SJSA1 (cell line): ENCODE data around the gene SNTG2. TPM values are rescaled to one million over a fixed set of nuclear protein-coding genes. Genes with fewer than 3 reads are reported as not detected.
A peak's percentile ranks its signal among the peaks of the same experiment; 100 is the strongest.

ENCODE experiments used
- DNase-seq, 2 experiments: peaks; one replicate each; pipeline ENCODE4 v3.0.0-alpha.2; 2015 to 2020; ENCODE audit warnings: low spot score in 2 of 2, low read depth in 1 of 2
- H3K27ac ChIP-seq: fragments of 250-450 bp; sonication (Bioruptor Pico); 2 replicates; pipeline ENCODE4 v1.5.1; 2020; ENCODE audit warnings: mild to moderate bottlenecking, moderate library complexity
- H3K27me3 ChIP-seq: fragments of 250-450 bp; sonication (Bioruptor Pico); replicated peaks from 2 replicates; pipeline ENCODE4 v1.5.1; 2020; ENCODE audit warnings: mild to moderate bottlenecking, moderate library complexity
- H3K36me3 ChIP-seq: fragments of 250-450 bp; sonication (Bioruptor Pico); 2 replicates; pipeline ENCODE4 v1.5.1; 2020; ENCODE audit warnings: mild to moderate bottlenecking
- H3K4me1 ChIP-seq: fragments of 250-450 bp; sonication (Bioruptor Pico); replicated peaks from 2 replicates; pipeline ENCODE4 v1.6.1; 2021; ENCODE audit warnings: mild to moderate bottlenecking
- H3K4me3 ChIP-seq: fragments of 250-450 bp; sonication (Bioruptor Pico); 2 replicates; pipeline ENCODE4 v1.5.1; 2020; ENCODE audit warnings: mild to moderate bottlenecking
- H3K9me3 ChIP-seq: fragments of 250-450 bp; sonication (Bioruptor Pico); replicated peaks from 2 replicates; pipeline ENCODE4 v1.5.1; 2020; ENCODE audit warnings: mild to moderate bottlenecking
- total RNA-seq: library from RNA; depleted of rRNA; stranded (reverse); fragments of >200 nt; shearing (Covaris generic); gene quantifications from 2 replicates; pipeline ENCODE4 v1.2.3, GENCODE V29; 2014

The SNTG2 gene
- total RNA-seq, 1 experiment from 2014 or later, result 8.7 TPM

DNA sequence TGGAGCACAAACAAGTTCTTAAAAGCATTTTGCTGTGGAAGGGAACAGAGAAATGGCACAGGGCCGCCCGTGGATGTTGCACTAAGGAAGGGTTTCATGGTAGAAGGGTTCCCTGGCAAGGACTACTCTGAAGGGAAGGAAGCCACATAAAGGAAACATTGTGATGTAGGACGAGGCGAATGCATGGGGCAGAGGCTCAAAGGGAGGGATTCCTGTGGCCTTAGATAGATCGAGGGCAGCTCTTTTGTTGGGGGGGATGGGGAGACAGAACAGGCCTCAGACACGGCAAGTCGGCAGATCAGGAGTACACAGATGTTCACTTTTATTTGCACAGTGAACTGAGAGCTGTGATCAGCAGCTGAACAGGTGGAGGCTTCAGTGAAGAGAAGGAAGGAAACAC, 205.4 kb downstream of the SNTG2 start:
- Histone ChIP-seq H3K27ac (no peak overlapping the region), H3K36me3 (no peaks in the 10 kb centered on the region), H3K9me3 (no peaks in the 10 kb centered on the region; the same call in 1 of the 2 replicates), H3K4me3 (no peak overlapping the region), H3K4me1 (no peaks in the 10 kb centered on the region), H3K27me3 (no peaks in the 10 kb centered on the region)
- DNase-seq, result no peak

DNA sequence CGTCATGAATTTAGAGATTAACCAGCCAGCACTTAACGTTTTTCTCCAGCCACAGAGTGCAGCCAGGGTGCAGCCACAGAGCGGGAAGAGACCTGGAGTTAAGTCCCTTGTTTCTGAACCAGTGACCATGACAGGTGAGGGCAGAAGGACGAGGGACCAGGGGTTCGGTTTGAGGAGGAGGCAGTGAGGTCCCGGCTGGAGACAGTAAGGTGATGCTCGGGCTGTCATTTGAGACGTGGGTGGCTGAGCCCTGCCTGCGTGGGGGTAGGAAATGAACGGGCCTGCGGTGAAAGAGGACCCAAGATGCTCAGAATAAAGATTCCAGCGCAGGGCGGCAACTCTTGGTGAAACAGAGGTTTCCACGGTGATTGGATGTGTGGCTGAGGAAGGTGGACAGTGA, 205.9 kb downstream of the SNTG2 start:
- no peaks in the 10 kb centered on the region for H3K36me3 ChIP-seq
- no peak overlapping the region for H3K4me3 ChIP-seq
- H3K4me1 ChIP-seq, result no peaks in the 10 kb centered on the region
- no peaks in the 10 kb centered on the region for H3K27me3 ChIP-seq
- DNase-seq, result no peak
- H3K27ac ChIP-seq, result no peak overlapping the region
- H3K9me3 ChIP-seq, result no peaks in the 10 kb centered on the region; the same call in 1 of the 2 replicates

DNA sequence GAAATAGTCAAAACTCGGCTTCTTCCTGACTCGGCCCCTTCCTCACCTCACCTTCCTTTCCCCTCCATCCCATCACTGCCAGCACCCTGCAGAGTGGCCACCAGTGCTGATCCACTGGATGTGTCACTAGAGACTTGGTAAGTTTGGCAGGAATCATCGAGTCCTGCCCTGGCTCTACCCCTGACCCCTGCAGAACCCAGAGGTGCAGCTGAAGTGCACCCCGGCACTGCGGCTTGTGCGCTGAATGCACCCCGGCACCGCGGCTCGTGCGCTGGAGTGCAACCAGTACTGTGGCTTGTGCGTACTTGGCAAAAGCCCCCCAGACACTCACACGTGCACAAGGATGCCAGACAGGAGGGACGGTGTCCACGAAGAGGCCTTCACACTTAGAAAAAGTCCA, 206.5 kb downstream of the SNTG2 start:
- H3K4me3 ChIP-seq, result no peak overlapping the region

DNA sequence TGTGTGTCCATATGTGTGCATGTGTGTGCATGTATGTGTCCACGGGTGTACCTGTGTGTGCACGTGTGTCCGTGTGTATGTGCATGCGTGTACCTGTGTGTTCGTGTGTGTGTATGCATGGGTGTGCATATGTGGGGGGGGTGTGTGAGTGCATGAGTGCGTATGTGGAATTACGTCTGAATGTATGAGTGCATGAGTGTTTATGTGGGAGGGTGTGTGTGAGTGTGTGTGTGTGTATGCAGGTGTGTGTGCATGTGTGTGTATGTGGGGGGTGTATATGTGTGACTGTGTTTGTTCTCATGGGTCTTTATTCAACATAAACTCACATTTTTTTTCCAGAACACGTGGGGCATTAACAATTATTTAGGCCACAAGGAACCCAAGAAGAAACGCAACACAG, 208.4 kb downstream of the SNTG2 start:
- Histone ChIP-seq H3K36me3 (no peaks in the 10 kb centered on the region), H3K27me3 (no peaks in the 10 kb centered on the region), H3K4me3 (no peak overlapping the region), H3K4me1 (peaks cover 4% of the 10 kb centered on the region; the same call in 1 of the 2 replicates), H3K27ac (no peak overlapping the region), H3K9me3 (no peaks in the 10 kb centered on the region; the same call in 1 of the 2 replicates)
- DNase-seq, result no peak

More for the DNA sequence above, 206.5 kb downstream of the SNTG2 start:
- H3K36me3 ChIP-seq, result no peaks in the 10 kb centered on the region
- H3K4me1 ChIP-seq, result no peaks in the 10 kb centered on the region
- H3K27me3 ChIP-seq, result no peaks in the 10 kb centered on the region
- no peak for DNase-seq
- H3K27ac ChIP-seq, result no peak overlapping the region
- H3K9me3 ChIP-seq, result no peaks in the 10 kb centered on the region; the same call in 1 of the 2 replicates

DNA sequence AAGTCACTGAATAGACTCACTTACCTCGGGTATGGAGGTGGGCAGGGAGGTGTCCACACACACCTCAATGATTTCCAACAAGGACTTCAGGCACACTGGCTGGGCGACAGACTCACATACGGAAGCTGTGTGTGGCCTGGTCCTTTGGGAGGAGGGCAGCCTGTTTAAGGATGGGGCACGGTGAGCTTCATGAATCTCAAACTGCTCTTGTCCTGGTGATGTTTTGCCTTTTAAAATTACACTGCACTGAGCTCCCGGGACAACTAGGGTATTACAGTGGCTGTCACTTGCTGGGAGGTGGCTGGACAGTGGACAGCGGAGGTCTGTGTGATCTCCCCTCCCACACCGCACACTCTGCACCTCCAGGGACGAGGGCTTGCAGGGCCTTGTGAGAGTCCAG, 211.6 kb downstream of the SNTG2 start:
- no peaks in the 10 kb centered on the region for H3K9me3 ChIP-seq
- DNase-seq, result no peak

DNA sequence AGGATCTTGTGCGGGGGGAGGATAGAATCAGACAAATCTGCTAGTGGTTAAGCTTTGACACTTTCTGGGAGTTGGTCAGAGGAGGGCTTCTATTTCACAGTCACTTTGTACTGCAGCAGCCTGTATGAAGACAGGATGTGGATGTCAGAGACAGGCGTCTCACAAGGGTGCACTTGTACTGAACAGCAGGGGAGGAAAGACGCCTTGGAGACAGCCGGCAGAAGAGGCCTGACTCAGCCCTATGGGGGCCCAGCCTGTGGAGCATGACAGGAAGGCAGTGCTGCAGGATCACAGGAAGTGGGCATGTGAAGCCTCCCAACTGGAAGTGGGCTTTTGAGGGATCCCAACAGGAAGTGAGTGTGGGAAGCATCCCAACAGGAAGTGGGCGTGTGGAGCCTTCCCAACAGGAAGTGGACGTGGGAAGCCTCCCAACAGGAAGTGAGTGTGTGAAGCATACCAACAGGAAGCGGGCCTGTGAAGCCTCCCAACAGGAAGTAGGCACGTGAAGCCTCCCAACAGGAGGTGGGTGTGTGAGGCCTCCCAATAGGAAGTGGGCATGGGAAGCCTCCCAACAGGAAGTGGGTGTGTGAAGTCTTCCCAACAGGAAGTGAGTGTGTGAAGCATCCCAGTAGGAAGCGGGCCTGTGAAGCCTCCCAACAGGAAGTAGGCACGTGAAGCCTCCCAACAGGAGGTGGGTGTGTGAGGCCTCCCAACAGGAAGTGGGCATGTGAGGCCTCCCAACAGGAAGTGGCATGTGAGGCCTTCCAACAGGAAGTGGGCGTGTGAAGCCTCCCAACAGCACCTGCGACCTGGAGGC, 212.3 kb downstream of the SNTG2 start:
- no peaks in the 10 kb centered on the region for H3K9me3 ChIP-seq
- DNase-seq, result peak; percentile 10 to 59
- H3K4me3 ChIP-seq, result no peak overlapping the region
- peaks cover 4% of the 10 kb centered on the region; the same call in 1 of the 2 replicates for H3K4me1 ChIP-seq
- H3K27me3 ChIP-seq, result no peaks in the 10 kb centered on the region
- H3K27ac ChIP-seq, result no peak overlapping the region
- H3K36me3 ChIP-seq, result no peaks in the 10 kb centered on the region; the same call in 1 of the 2 replicates

More for the DNA sequence above, 211.6 kb downstream of the SNTG2 start:
- H3K4me3 ChIP-seq, result no peak overlapping the region
- no peaks in the 10 kb centered on the region; the same call in 1 of the 2 replicates for H3K36me3 ChIP-seq
- H3K4me1 ChIP-seq, result peaks cover 4% of the 10 kb centered on the region; the same call in 1 of the 2 replicates
- no peaks in the 10 kb centered on the region for H3K27me3 ChIP-seq
- no peak overlapping the region for H3K27ac ChIP-seq

DNA sequence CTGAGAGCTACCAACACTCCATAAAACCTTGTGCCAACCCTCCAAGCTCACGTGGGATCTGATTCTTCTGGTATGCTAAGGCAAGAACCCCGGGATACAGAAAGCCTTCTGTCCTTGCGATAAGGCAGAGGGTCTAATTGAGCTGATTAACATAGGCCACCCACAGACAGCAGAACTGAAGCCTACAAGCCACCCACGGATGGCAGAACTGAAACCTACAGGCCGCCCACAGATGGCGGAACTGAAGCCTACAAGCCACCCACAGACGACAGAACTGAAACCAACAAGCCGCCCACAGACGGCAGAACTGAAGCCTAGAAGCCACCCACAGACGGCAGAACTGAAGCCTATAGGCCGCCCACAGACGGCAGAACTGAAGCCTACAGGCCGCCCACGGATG, 216.3 kb downstream of the SNTG2 start:
- no peaks in the 10 kb centered on the region for H3K27me3 ChIP-seq
- H3K36me3 ChIP-seq, result no peaks in the 10 kb centered on the region; the same call in 1 of the 2 replicates
- peaks cover 20% of the 10 kb centered on the region for H3K4me1 ChIP-seq
- no peak overlapping the region for H3K27ac ChIP-seq
- H3K4me3 ChIP-seq, result no peak overlapping the region
- no peak for DNase-seq
- H3K9me3 ChIP-seq, result no peaks in the 10 kb centered on the region

DNA sequence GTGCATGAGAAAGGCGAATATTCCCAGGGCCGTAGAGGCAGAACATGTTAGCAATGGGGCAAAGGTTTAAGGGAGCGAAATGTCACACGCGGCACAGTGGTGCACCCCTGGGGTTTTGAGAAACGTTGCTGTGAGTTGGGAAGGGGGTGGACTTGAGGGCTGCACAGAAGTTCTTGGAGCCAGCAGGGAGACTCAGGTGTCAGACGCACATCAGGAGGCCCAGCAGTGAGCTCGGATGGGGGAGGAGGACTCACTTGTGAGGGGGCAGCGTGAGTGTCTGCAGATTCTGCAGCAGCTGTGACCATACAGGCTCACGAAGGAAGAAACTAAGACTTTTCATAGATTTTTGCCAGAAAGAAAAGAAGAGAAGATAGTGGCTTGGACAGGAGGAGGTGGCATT, 218.2 kb downstream of the SNTG2 start:
- H3K27ac ChIP-seq, result no peak overlapping the region
- H3K36me3 ChIP-seq, result no peaks in the 10 kb centered on the region; the same call in 1 of the 2 replicates
- no peaks in the 10 kb centered on the region for H3K9me3 ChIP-seq
- DNase-seq, result no peak
- no peak overlapping the region for H3K4me3 ChIP-seq
- H3K27me3 ChIP-seq, result no peaks in the 10 kb centered on the region
- H3K4me1 ChIP-seq, result peaks cover 16% of the 10 kb centered on the region

DNA sequence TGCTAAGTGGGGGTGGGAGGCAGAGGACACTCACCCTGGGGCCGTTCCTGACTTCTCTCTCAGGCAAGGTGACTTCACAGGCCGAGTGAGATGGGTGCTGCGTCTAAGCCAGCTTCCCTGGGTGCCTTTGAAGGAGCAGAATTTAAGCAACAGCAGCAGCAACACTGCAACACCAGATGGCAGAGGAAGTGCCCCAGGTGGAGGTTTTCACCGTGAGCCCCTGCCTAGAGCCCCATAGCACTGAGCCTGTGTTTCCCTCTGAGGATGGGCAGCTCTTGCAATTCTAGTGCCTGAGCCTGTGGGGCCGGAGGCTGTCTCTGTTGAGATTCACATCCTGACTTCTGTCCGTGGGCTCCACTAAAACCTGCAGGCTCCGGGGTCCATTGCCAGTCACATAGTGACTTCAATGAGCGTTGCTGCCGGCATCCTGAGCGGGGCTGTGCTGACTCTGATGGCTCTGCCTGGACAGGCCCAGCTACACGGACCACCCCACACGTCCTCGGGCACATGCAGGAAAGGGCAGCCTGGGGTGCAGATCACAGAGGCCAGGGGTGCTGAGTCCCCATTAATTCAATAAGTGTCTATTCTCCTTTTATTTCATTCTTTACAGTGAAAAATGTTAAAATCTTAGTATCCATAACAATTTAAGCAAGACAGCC, 218.8 kb downstream of the SNTG2 start:
- no peaks in the 10 kb centered on the region; the same call in 1 of the 2 replicates for H3K36me3 ChIP-seq
- DNase-seq, result no peak
- H3K27ac ChIP-seq, result peak overlapping the region; percentile 56
- H3K9me3 ChIP-seq, result no peaks in the 10 kb centered on the region
- H3K27me3 ChIP-seq, result no peaks in the 10 kb centered on the region
- peaks cover 17% of the 10 kb centered on the region for H3K4me1 ChIP-seq
- no peak overlapping the region for H3K4me3 ChIP-seq

DNA sequence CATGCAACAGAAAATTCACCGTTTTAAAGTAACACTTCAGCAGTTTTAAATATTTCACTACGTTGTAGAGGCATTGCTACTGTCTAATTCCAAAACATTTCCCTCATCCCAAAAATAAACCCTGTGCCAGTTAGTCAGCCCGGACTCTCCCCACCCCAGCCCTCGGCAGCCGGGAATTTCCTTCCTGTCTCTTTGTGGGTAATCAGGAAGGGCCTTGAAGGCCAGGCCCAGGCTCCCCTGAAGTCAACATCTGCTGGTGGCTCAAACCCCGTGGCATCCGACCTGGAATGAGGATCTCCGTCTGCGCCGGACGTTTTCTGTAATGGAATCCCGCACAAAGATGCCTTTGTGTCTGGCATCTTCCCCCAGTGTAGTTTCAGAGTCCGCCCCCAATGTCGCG, 219.6 kb downstream of the SNTG2 start:
- H3K36me3 ChIP-seq, result no peaks in the 10 kb centered on the region; the same call in 1 of the 2 replicates
- no peaks in the 10 kb centered on the region for H3K9me3 ChIP-seq
- peak; percentile 55 to 65 for DNase-seq
- H3K27me3 ChIP-seq, result no peaks in the 10 kb centered on the region
- peak overlapping the region; percentile 56 for H3K27ac ChIP-seq
- peaks cover 21% of the 10 kb centered on the region for H3K4me1 ChIP-seq
- no peak overlapping the region for H3K4me3 ChIP-seq

DNA sequence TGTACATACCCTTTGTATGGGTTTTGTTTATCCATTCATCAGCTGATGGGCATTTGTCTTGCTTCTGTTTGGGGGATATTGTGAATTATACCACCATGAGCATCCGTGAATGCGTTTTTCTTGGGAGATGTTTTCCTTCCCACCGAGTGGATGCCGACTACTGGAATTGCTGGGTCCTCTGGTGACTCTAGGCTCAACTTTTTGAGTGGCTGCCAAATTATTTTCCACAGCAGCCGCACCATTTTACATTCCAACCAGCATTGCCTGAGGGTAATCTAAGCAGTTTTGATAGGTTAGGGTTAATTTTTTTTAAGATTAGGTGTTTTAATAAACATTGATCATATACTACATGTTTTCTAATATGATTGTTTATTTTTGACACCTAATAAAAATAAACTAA, 220.1 kb downstream of the SNTG2 start:
- DNase-seq, result no peak
- Histone ChIP-seq H3K27ac (peak overlapping the region; percentile 56; the same call in 1 of the 2 replicates), H3K4me3 (no peak overlapping the region), H3K27me3 (no peaks in the 10 kb centered on the region), H3K4me1 (peaks cover 21% of the 10 kb centered on the region), H3K9me3 (no peaks in the 10 kb centered on the region), H3K36me3 (no peaks in the 10 kb centered on the region; the same call in 1 of the 2 replicates)

DNA sequence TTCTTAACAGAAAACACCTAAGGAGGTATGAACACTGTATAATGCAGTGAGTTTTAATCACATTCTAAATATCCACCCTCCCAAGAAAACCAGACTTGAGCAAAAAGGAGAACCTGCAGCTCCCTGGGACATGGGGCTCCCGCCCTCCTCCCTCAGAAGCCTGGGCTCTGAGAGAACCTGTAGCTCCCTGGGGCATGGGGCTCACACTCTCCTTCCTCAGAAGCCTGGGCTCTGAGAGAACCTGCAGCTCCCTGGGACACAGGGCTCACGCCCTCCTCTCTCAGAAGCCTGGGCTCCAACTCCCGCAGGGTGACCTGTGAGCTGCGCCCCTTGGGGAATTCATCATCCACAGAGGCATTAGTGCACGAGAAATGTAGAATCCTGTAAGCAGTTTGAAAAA, 222.9 kb downstream of the SNTG2 start:
- no peak for DNase-seq
- Histone ChIP-seq H3K9me3 (no peaks in the 10 kb centered on the region), H3K27ac (no peak overlapping the region), H3K36me3 (no peaks in the 10 kb centered on the region), H3K27me3 (no peaks in the 10 kb centered on the region), H3K4me3 (no peak overlapping the region), H3K4me1 (peaks cover 21% of the 10 kb centered on the region)

DNA sequence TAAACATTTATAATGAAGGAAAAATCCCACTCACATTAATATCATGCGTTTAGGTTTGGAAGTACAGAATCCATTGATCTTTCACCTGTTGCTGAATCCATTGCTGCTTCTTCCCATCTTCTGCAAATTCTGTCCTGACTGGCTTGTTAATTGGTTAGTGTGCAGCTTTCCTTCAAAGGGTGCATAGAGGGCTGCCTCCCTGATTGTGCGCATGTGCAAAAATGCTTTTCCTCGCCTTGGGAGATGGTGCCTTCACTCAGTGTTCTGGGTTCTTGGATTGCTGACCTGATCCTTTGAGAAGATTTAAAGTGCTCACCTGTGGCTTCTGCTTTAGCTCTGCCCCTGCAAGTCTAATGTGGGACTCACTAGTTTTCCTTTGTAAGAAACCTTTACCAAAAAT, 231.2 kb downstream of the SNTG2 start:
- H3K27ac ChIP-seq, result no peak overlapping the region

DNA sequence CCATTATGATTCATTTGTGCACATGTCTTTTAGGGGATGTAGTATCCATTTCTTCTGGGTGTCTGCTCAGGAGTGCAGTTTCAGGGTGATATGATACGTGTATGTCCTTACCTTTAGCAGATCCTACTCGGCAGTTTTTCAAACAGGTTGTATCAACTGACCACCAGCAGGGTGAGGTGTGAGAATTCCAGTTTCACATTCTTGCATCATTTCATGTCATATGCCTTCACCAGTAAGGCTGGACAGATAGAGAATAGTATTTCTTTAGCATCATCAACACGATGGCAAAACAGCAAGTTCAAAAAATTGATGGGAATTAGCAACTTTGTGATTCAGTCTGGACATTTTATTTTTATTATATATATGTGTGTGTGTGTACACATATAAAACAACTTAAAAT, 232.7 kb downstream of the SNTG2 start:
- Histone ChIP-seq H3K36me3 (no peaks in the 10 kb centered on the region), H3K4me1 (0 out of 2 replicates have a peak, but pooled peaks cover 6% of the 10 kb centered on the region), H3K4me3 (no peak overlapping the region), H3K9me3 (no peaks in the 10 kb centered on the region; the same call in 1 of the 2 replicates), H3K27me3 (no peaks in the 10 kb centered on the region), H3K27ac (no peak overlapping the region)
- no peak for DNase-seq

More for the DNA sequence above, 231.2 kb downstream of the SNTG2 start:
- no peak overlapping the region for H3K4me3 ChIP-seq
- H3K27me3 ChIP-seq, result no peaks in the 10 kb centered on the region
- H3K4me1 ChIP-seq, result no peaks in the 10 kb centered on the region
- DNase-seq, result no peak
- H3K36me3 ChIP-seq, result no peaks in the 10 kb centered on the region
- H3K9me3 ChIP-seq, result no peaks in the 10 kb centered on the region; the same call in 1 of the 2 replicates
